ENCODE measurements around the gene PI4K2A. TPM values are rescaled to one million over a fixed set of nuclear protein-coding genes. Genes with fewer than 3 reads are reported as not detected.
"Not testable (repeated sequence)": the region's sequence is repeated elsewhere in the genome, so short reads cannot be mapped to it uniquely, and the experiment has no call there.

The PI4K2A gene
- total and polyA plus RNA-seq, 2 donors (not counting 3 experiments of a cell fraction or from before 2014, with no cell fraction given): 20.4 to 24.6 TPM

- POLR2A ChIA-PET; DNase-seq (ENCODE audit: low read depth, low spot score); H3K27ac ChIP-seq (ENCODE audit: insufficient read depth, low read depth, low read length); dilution Hi-C loops (cut with MboI; ENCODE audit: extremely low pct_ligation_motif_present, low sequenced_read_pairs); H3K4me3 ChIP-seq (replicated peaks in 1 of 3; ENCODE audit: insufficient read depth in 1 of 3, low read depth in 1 of 3, low read length in 3 of 3); H3K9me1 ChIP-seq (replicated peaks; ENCODE audit: control insufficient read depth, extremely low read depth, insufficient read depth, low read length); FAIRE-seq; H3K4me1 ChIP-seq (ENCODE audit: control insufficient read depth, extremely low read depth, insufficient read depth, low read length); CTCF ChIA-PET; H2AFZ ChIP-seq (ENCODE audit: low read depth, low read length); H4K20me1 ChIP-seq (replicated peaks; ENCODE audit: control insufficient read depth, extremely low read depth, insufficient read depth, low read length); H3K36me3 ChIP-seq (ENCODE audit: control insufficient read depth in 2 of 2, extremely low read depth in 1 of 2, insufficient read depth in 2 of 2, low read length in 2 of 2); H3K9ac ChIP-seq (replicated peaks; ENCODE audit: extremely low read depth, insufficient read depth, low read length); H3K27me3 ChIP-seq (ENCODE audit: control insufficient read depth in 2 of 2, insufficient read depth in 2 of 2, low read length in 2 of 2); H3K9me3 ChIP-seq (replicated peaks; ENCODE audit: control insufficient read depth, insufficient read depth, low read length); BruUV-seq (replicated peaks); intact Hi-C loops (cut with micrococcal nuclease); H3K4me2 ChIP-seq (ENCODE audit: insufficient read depth, low read length): not testable (repeated sequence)
- H3K79me2 ChIP-seq (ENCODE audit: control insufficient read depth, insufficient read depth, low read length): peaks cover 12% of the 10 kb centered on the region
Observed at GRCh38 chr10:97639090-97639489, 1.4 kb upstream of the PI4K2A start.

DNA sequence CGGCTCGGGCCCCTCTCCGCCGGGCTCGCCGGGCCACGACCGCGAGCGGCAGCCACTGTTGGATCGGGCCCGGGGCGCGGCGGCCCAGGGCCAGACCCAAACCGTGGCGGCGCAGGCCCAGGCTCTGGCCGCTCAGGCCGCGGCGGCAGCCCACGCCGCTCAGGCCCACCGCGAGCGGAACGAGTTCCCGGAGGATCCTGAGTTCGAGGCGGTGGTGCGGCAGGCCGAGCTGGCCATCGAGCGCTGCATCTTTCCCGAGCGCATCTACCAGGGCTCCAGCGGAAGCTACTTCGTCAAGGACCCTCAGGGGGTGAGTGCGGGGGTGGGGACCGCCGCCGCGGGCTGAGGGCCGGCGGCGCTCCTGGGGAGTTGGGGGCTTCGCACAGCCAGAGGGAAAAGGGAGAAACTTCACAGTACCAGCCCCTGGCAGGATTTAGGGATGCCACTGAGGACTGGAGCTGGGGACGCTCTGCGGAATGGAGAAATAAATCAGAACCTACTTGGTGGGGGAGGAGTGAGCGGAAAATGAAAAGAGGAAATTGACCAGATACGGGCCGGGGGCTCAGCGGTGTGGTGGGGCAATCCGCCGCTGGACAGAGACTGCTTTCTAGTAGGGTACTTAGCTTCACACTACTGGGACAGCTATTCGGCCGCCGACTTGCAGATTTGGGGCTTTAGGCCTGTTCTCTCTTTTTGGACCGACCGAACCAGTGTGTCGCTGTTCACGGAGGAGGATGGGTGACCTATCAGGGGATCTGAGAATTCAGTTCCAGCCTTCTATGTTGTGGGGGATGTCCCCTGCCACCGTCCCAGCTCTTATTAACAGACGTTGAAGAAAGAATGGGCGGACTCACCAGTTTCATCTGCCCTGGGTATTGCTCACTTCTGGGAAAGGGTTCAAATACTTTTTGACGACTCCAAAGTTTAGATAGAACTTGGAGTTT, 669 bp downstream of the PI4K2A start:
- no peaks in the 10 kb centered on the region for H3K9me1 ChIP-seq (replicated peaks; ENCODE audit: control insufficient read depth, extremely low read depth, insufficient read depth, low read length)
- DNase-seq (ENCODE audit: low read depth, low spot score) (peak; percentile 54), FAIRE-seq (no peak)
- no peaks in the 10 kb centered on the region for H4K20me1 ChIP-seq (replicated peaks; ENCODE audit: control insufficient read depth, extremely low read depth, insufficient read depth, low read length)
- ChIA-PET POLR2A (no interaction called here), CTCF (interaction anchor here (0.8 to 1.1 kb wide), 4 partner anchors 8 to 45 kb away, joined by 3 to 6 read pairs (median 4); no protein-coding TSS in a partner anchor)
- peak overlapping the region; percentile 15 for H2AFZ ChIP-seq (ENCODE audit: low read depth, low read length)
- peak overlapping the region; percentile 51 to 73 (median 69) for H3K4me3 ChIP-seq (replicated peaks in 1 of 3; ENCODE audit: insufficient read depth in 1 of 3, low read depth in 1 of 3, low read length in 3 of 3)
- peaks cover 9% of the 10 kb centered on the region for H3K4me1 ChIP-seq (ENCODE audit: control insufficient read depth, extremely low read depth, insufficient read depth, low read length)
- H3K27me3 ChIP-seq (ENCODE audit: control insufficient read depth in 2 of 2, insufficient read depth in 2 of 2, low read length in 2 of 2): no peaks in the 10 kb centered on the region
- no peaks in the 10 kb centered on the region for H3K9me3 ChIP-seq (replicated peaks; ENCODE audit: control insufficient read depth, insufficient read depth, low read length)
- peaks cover 0 to 6% of the 10 kb centered on the region in 2 experiments for H3K36me3 ChIP-seq (ENCODE audit: control insufficient read depth in 2 of 2, extremely low read depth in 1 of 2, insufficient read depth in 2 of 2, low read length in 2 of 2)
- dilution Hi-C loops (cut with MboI; ENCODE audit: extremely low pct_ligation_motif_present, low sequenced_read_pairs): no loop called here
- peak overlapping the region; percentile 9 for H3K27ac ChIP-seq (ENCODE audit: insufficient read depth, low read depth, low read length)
- peak overlapping the region; percentile 90 for H3K4me2 ChIP-seq (ENCODE audit: insufficient read depth, low read length)
- BruUV-seq (replicated peaks): TSS peak; percentile 27
- TF ChIP-seq CTCF (IDR thresholded peaks at IDR 0.05; ENCODE audit: extremely low read depth in 1 of 2, insufficient read depth in 1 of 2, low read depth in 1 of 2, low read length in 2 of 2) (no peak), POLR2A (IDR thresholded peaks at IDR 0.05; ENCODE audit: low read depth, low read length) (no peak), EZH2 (IDR thresholded peaks at IDR 0.05; ENCODE audit: borderline replicate concordance, low read depth, low read length, severe bottlenecking) (no peak), MYC (IDR thresholded peaks at IDR 0.05; ENCODE audit: low read depth, low read length) (no peak), JUN (IDR thresholded peaks at IDR 0.05; ENCODE audit: borderline replicate concordance, insufficient read depth, insufficient read length, low read depth) (no peak), FOS (IDR thresholded peaks at IDR 0.05; ENCODE audit: borderline replicate concordance, insufficient read depth, low read length) (no peak), POLR2AphosphoS5 (IDR thresholded peaks at IDR 0.05; ENCODE audit: insufficient read depth, low read depth, low read length) (no peak), GATA2 (IDR thresholded peaks at IDR 0.05; ENCODE audit: insufficient read depth, insufficient read length, low read depth, low read length) (no peak)
- TF ChIP-seq, protein P1, sequence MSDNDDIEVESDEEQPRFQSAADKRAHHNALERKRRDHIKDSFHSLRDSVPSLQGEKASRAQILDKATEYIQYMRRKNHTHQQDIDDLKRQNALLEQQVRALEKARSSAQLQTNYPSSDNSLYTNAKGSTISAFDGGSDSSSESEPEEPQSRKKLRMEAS (IDR thresholded peaks at IDR 0.05; ENCODE audit: insufficient read depth, insufficient read length): no peak
- peaks cover 14% of the 10 kb centered on the region for H3K79me2 ChIP-seq (ENCODE audit: control insufficient read depth, insufficient read depth, low read length)
- peak overlapping the region; percentile 63 for H3K9ac ChIP-seq (replicated peaks; ENCODE audit: extremely low read depth, insufficient read depth, low read length)
- intact Hi-C loops (cut with micrococcal nuclease): loop anchor here (1.0 kb wide), 2 partner anchors 8 to 46 kb away; partner anchors contain the start of gene AVPI1

Measured in endothelial cell of umbilical vein (primary cell).